GM13976 (cell line): ENCODE data around the gene CA5A.
A peak's percentile ranks its signal among the peaks of the same experiment; 100 is the strongest.

ENCODE experiments used
- DNase-seq: peaks from one replicate; pipeline ENCODE4 v3.0.0; 2012; ENCODE audit warnings: low spot score
- in situ Hi-C: fragments of 300-500 bp; cut with MboI; formaldehyde crosslinking; loops from one replicate; pipeline ENCODE4 v1.12.0; 2022; ENCODE audit warnings: low sequenced_read_pairs, mixed read lengths, inconsistent platforms; ENCODE audit not compliant: unreplicated experiment
- TF ChIP-seq, protein P1 (sequence below): IDR thresholded peaks from 2 replicates; pipeline ENCODE4 v1.5.1; 2012; ENCODE audit warnings: borderline replicate concordance, mild to moderate bottlenecking; ENCODE audit not compliant: insufficient read depth; ENCODE audit errors: extremely low read depth, missing control alignments, control extremely low read depth

Gene CA5A

GRCh38 chr16:87855852-87856715 lies 80.2 kb downstream of the CA5A start:
- DNase-seq = no peak
- in situ Hi-C loops = no loop called here
- TF ChIP-seq, protein P1, sequence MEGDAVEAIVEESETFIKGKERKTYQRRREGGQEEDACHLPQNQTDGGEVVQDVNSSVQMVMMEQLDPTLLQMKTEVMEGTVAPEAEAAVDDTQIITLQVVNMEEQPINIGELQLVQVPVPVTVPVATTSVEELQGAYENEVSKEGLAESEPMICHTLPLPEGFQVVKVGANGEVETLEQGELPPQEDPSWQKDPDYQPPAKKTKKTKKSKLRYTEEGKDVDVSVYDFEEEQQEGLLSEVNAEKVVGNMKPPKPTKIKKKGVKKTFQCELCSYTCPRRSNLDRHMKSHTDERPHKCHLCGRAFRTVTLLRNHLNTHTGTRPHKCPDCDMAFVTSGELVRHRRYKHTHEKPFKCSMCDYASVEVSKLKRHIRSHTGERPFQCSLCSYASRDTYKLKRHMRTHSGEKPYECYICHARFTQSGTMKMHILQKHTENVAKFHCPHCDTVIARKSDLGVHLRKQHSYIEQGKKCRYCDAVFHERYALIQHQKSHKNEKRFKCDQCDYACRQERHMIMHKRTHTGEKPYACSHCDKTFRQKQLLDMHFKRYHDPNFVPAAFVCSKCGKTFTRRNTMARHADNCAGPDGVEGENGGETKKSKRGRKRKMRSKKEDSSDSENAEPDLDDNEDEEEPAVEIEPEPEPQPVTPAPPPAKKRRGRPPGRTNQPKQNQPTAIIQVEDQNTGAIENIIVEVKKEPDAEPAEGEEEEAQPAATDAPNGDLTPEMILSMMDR = no peak

DNA sequence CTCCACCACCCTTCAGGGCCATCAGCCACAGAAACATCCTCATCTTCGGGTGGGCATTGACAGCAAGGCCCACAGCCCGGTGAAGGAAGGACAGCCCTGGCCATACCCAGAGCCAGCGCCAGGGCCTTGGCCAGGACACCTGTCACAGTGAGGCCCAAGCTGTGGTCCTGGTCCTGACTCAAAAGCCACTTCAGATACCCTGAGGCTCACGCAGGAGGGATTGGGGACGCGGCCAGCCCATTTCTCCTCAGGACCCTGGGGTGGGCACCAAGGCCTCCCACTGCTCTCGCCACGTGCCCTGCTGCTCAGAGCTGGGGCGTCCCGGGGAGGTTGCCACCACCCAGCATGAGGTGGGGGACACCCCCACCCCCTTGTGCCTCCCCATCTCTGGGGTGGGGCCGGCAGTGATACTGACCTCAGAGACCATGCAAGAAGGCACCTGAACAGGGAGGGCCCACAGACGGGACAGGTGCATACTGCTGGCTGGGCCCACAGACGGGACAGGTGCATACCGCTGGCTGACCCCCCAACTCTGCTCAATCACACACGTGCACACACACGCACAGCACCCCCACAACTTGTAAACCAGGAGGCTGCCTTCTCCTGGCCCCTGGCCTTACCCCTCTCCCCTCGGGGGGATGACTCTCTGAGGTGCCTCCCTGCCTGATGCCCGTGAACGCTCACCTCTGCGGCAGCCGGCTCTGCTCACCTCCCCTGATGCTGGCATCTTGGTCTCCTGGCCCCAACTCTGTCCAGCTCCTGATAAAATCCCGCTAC lies 81.2 kb downstream of the CA5A start:
- in situ Hi-C loops = loop anchor here (5.0 kb wide), 1 partner anchor 78 kb away; no protein-coding TSS in a partner anchor
- TF ChIP-seq, protein P1 = no peak
- DNase-seq = no peak

- TF ChIP-seq, protein P1 = no peak
- in situ Hi-C loops = loop anchor here (5.0 kb wide), 1 partner anchor 77 kb away; no protein-coding TSS in a partner anchor
- no peak for DNase-seq
Measured at GRCh38 chr16:87854053-87854906, 82.0 kb downstream of the CA5A start.

GRCh38 chr16:87853411-87854052 lies 82.8 kb downstream of the CA5A start:
- TF ChIP-seq, protein P1 = no peak
- in situ Hi-C loops = loop anchor here (5.0 kb wide), 1 partner anchor 76 kb away; no protein-coding TSS in a partner anchor
- peak; percentile 92 for DNase-seq

DNA sequence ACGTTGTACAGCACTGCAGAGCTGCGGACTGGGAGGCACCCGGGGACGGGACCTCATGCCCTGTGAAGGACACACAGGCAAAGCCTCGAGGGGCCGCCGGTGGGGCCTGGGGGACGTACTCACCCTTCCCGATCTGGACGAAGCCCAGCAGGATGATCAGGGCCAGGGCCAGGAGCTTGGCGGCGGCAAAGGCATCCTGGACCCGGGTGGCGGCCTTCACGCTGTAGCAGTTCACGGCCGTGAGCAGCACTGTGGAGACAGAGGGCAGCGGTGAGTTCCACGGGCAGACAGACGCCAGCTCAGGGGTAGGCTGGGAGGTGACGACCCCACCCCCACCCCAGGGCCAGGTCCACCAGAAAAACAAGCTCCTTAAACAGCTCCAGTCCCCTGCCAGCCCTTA lies 84.7 kb downstream of the CA5A start:
- TF ChIP-seq, protein P1 = no peak
- in situ Hi-C loops = loop anchor here (5.0 kb wide), 1 partner anchor 74 kb away; no protein-coding TSS in a partner anchor
- DNase-seq = no peak

DNA sequence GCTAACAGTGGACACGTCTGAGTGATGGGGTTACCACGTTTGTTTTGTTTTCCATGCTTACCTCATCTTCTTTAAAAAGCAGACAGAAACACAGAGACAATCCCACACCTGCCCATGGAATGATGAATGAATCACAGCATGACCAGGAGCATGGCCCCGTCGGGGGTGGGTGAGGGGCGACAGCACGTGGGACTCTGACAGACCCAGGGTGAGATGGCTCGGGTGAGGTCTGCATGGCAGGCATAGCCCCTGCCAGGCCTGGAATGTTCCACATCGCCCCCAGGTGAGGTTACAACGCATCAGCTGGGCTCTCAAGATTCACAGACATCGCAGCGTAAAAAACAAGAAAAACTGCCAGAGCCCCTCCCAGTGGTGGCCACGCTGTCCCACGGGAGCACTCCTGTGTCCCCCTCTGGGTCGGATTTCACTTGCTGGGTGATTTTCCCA lies 85.2 kb downstream of the CA5A start:
- no peak for DNase-seq
- TF ChIP-seq, protein P1 = no peak
- in situ Hi-C loops = loop anchor here (5.0 kb wide), 1 partner anchor 74 kb away; no protein-coding TSS in a partner anchor
